GM19395 (cell line): ENCODE results near the gene PSMD11.

Experiments used
- ATAC-seq: cut with Tn5 transposase; IDR thresholded peaks from one replicate; pipeline ENCODE4 v1.9.1; 2021; ENCODE audit warnings: mild to moderate bottlenecking, moderate library complexity; ENCODE audit not compliant: unreplicated experiment

Gene PSMD11

GRCh38 chr17:32463304-32463703 lies 19.0 kb downstream of the PSMD11 start:
- no peak for ATAC-seq

GRCh38 chr17:32464374-32464773 lies 20.1 kb downstream of the PSMD11 start:
- ATAC-seq, result no peak

- ATAC-seq, result no peak
These were observed 23.6 kb downstream of the PSMD11 start for GRCh38 chr17:32467949-32468348.

- ATAC-seq, result no peak
These were observed 26.3 kb downstream of the PSMD11 start for GRCh38 chr17:32470405-32471167.

- no peak for ATAC-seq
These were observed 27.3 kb downstream of the PSMD11 start for GRCh38 chr17:32471652-32472051.

GRCh38 chr17:32475258-32475657 lies 30.9 kb downstream of the PSMD11 start:
- ATAC-seq, result no peak

GRCh38 chr17:32477220-32477619 lies 32.9 kb downstream of the PSMD11 start:
- no peak for ATAC-seq

GRCh38 chr17:32479074-32479617 lies 34.8 kb downstream of the PSMD11 start:
- ATAC-seq, result no peak

GRCh38 chr17:32481193-32481592 lies 36.9 kb downstream of the PSMD11 start:
- no peak for ATAC-seq

GRCh38 chr17:32482568-32483320 lies 38.4 kb downstream of the PSMD11 start:
- ATAC-seq, result no peak

GRCh38 chr17:32483451-32484019 lies 39.2 kb downstream of the PSMD11 start:
- no peak for ATAC-seq

- no peak for ATAC-seq
These were observed 39.7 kb downstream of the PSMD11 start for GRCh38 chr17:32484041-32484461.

- ATAC-seq, result no peak
These were observed 40.3 kb downstream of the PSMD11 start for GRCh38 chr17:32484628-32485027.

GRCh38 chr17:32485261-32486110 lies 41.2 kb downstream of the PSMD11 start:
- no peak for ATAC-seq

- peak; percentile 55 for ATAC-seq
These were observed 41.9 kb downstream of the PSMD11 start for GRCh38 chr17:32486111-32486700.

- peak; percentile 49 for ATAC-seq
These were observed 42.6 kb downstream of the PSMD11 start, which contains the start of gene CDK5R1 for GRCh38 chr17:32486701-32487472. CDK5R1 (plus strand) TSS chr17:32486993; CDS start chr17:32487621, 628 bp downstream.

- ATAC-seq, result peak; percentile 44
These were observed 43.3 kb downstream of the PSMD11 start for GRCh38 chr17:32487473-32488176.

GRCh38 chr17:32488177-32488542 lies 43.9 kb downstream of the PSMD11 start:
- no peak for ATAC-seq
